Measurements from ENCODE around the gene UBR1. TPM values are rescaled to one million over a fixed set of nuclear protein-coding genes. Genes with fewer than 3 reads are reported as not detected.
A peak's percentile ranks its signal among the peaks of the same experiment; 100 is the strongest.

UBR1 gene
- polyA plus RNA-seq, 1 donor, result 18.4 TPM

- no CpG with 5 or more reads among the region's 8 CpGs for WGBS (ENCODE audit: insufficient coverage, low lambda C conversion rate)
- Histone ChIP-seq H3K27me3 (ENCODE audit: control insufficient read depth, insufficient read depth, low read length) (no peaks in the 10 kb centered on the region), H3K9me3 (ENCODE audit: control insufficient read depth, low read depth, low read length) (no peaks in the 10 kb centered on the region), H3K4me1 (ENCODE audit: control insufficient read depth, insufficient read depth, low read length) (peaks cover 4% of the 10 kb centered on the region), H3K4me3 (ENCODE audit: low read length) (no peak overlapping the region), H3K27ac (ENCODE audit: low read length) (no peak overlapping the region), H3K36me3 (ENCODE audit: control insufficient read depth, insufficient read depth, low read length) (peaks cover 10% of the 10 kb centered on the region)
- no peak for DNase-seq
Observed at GRCh38 chr15:43095708-43096347, 10.0 kb downstream of the UBR1 start.

- peak overlapping the region; percentile 54 for H3K27ac ChIP-seq (ENCODE audit: low read length)
- peaks cover 9% of the 10 kb centered on the region for H3K36me3 ChIP-seq (ENCODE audit: control insufficient read depth, insufficient read depth, low read length)
- no CpG with 5 or more reads among the region's 1 CpG for WGBS (ENCODE audit: insufficient coverage, low lambda C conversion rate)
- DNase-seq, result peak in 1 of 2 donors; percentile 25
- peaks cover 4% of the 10 kb centered on the region for H3K4me1 ChIP-seq (ENCODE audit: control insufficient read depth, insufficient read depth, low read length)
- H3K4me3 ChIP-seq (ENCODE audit: low read length), result no peak overlapping the region
- H3K27me3 ChIP-seq (ENCODE audit: control insufficient read depth, insufficient read depth, low read length), result no peaks in the 10 kb centered on the region
- no peaks in the 10 kb centered on the region for H3K9me3 ChIP-seq (ENCODE audit: control insufficient read depth, low read depth, low read length)
Observed at GRCh38 chr15:43095243-43095642, 10.6 kb downstream of the UBR1 start.

DNA sequence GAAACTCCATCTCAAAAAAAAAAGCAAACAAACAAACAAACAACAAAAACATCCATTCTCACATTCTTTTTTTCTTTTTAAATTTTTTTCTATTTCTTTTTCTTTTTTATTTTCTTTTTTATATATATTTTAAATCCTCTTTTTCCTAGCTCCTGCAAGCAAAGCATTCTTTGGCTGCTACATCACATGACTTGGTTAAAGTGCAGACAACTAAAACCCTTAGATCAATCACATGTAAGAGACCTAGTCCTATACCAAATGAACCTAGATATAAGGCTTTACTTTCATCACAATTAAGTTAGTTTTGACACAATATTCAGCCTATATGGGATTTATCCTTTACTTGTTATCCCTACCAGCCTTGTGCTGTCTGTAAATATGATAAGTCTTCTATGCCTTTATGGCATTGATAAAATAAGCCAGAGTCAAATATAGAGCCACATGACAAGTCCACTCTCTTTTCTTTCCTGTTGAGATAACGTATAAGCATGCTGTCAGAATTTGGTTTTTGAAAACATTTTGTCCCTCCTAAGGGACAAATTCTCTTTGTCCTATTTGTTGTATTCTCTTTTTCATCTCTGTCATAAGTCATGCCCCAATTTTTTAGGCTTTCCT, 11.3 kb downstream of the UBR1 start:
- Histone ChIP-seq H3K36me3 (ENCODE audit: control insufficient read depth, insufficient read depth, low read length) (peaks cover 6% of the 10 kb centered on the region), H3K4me1 (ENCODE audit: control insufficient read depth, insufficient read depth, low read length) (peaks cover 4% of the 10 kb centered on the region), H3K27ac (ENCODE audit: low read length) (peak overlapping the region; percentile 54), H3K4me3 (ENCODE audit: low read length) (no peak overlapping the region), H3K9me3 (ENCODE audit: control insufficient read depth, low read depth, low read length) (no peaks in the 10 kb centered on the region), H3K27me3 (ENCODE audit: control insufficient read depth, insufficient read depth, low read length) (no peaks in the 10 kb centered on the region)
- peak in 1 of 2 donors; percentile 62 for DNase-seq
- WGBS (ENCODE audit: insufficient coverage, low lambda C conversion rate), result 20% methylated on average over 1 of the region's 1 CpG

DNA sequence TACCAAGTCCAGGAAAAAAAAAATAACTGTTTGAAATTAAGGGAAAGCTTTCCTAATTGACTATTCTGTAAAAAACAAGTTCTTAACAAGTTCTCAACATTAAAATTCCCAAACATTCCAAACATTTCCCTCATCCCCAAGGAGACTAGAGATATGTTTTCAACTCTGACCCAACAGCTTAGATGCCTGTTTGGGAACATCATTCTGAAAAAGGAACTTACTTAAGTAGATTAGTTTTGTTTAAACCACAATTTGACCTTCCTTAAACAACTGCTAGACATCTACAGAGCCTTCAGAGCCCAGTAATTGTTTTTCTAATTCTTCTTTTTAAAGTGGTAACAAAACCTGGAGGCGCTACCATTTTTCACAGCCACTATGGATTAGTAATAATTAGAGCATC, 12.8 kb downstream of the UBR1 start:
- WGBS (ENCODE audit: insufficient coverage, low lambda C conversion rate), result no CpG with 5 or more reads among the region's 1 CpG
- Histone ChIP-seq H3K27me3 (ENCODE audit: control insufficient read depth, insufficient read depth, low read length) (no peaks in the 10 kb centered on the region), H3K4me1 (ENCODE audit: control insufficient read depth, insufficient read depth, low read length) (peaks cover 4% of the 10 kb centered on the region), H3K4me3 (ENCODE audit: low read length) (no peak overlapping the region), H3K27ac (ENCODE audit: low read length) (no peak overlapping the region), H3K36me3 (ENCODE audit: control insufficient read depth, insufficient read depth, low read length) (peaks cover 6% of the 10 kb centered on the region), H3K9me3 (ENCODE audit: control insufficient read depth, low read depth, low read length) (no peaks in the 10 kb centered on the region)
- no peak for DNase-seq

DNA sequence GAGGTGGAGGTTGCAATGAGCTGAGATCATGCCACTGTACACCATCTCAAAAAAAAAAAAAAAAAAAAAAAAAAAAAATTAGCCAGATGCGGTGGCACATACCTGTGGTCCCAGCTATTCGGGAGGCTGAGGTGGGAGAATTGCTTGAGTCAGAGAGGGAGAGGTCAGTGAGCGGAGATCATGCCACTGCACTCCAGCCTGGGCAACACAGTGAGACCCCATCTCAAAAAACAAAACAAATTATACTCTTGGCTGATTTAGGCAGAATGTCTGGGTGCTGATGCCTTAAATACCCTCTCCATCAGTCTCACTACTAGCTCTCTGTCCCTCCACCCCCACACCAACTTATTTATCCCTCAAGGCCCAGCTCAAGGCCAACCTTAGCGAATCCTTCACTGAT, 14.0 kb downstream of the UBR1 start:
- WGBS (ENCODE audit: insufficient coverage, low lambda C conversion rate), result 100% methylated on average over 1 of the region's 4 CpGs

DNA sequence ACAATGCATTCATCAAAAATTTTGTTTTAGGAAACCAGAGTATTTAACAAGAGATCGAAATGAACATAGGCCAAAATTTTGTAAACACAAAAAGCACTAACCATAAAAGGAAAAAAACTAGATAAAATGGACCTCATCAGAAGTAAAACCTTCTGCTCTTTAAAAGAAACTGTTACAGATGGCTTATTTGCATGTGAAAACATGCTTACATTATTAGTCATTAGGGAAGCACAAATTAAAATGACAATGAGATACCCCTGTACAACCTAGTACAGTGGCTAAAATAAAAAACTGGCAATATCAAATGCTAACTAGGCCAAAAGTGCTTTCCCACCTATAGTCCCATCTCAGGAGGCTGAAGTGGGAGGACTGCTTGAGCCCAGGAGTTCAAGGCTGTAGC, 19.3 kb downstream of the UBR1 start:
- Histone ChIP-seq H3K27ac (ENCODE audit: low read length) (no peak overlapping the region), H3K4me3 (ENCODE audit: low read length) (no peak overlapping the region), H3K4me1 (ENCODE audit: control insufficient read depth, insufficient read depth, low read length) (no peaks in the 10 kb centered on the region), H3K36me3 (ENCODE audit: control insufficient read depth, insufficient read depth, low read length) (peaks cover 13% of the 10 kb centered on the region), H3K27me3 (ENCODE audit: control insufficient read depth, insufficient read depth, low read length) (no peaks in the 10 kb centered on the region), H3K9me3 (ENCODE audit: control insufficient read depth, low read depth, low read length) (no peaks in the 10 kb centered on the region)
- DNase-seq, result no peak
- WGBS (ENCODE audit: insufficient coverage, low lambda C conversion rate), result 100% methylated on average over 1 of the region's 1 CpG

More for the DNA sequence above, 14.0 kb downstream of the UBR1 start:
- Histone ChIP-seq H3K9me3 (ENCODE audit: control insufficient read depth, low read depth, low read length) (no peaks in the 10 kb centered on the region), H3K27ac (ENCODE audit: low read length) (no peak overlapping the region), H3K4me1 (ENCODE audit: control insufficient read depth, insufficient read depth, low read length) (peaks cover 4% of the 10 kb centered on the region), H3K27me3 (ENCODE audit: control insufficient read depth, insufficient read depth, low read length) (no peaks in the 10 kb centered on the region), H3K36me3 (ENCODE audit: control insufficient read depth, insufficient read depth, low read length) (peaks cover 2% of the 10 kb centered on the region), H3K4me3 (ENCODE audit: low read length) (no peak overlapping the region)
- DNase-seq, result no peak

DNA sequence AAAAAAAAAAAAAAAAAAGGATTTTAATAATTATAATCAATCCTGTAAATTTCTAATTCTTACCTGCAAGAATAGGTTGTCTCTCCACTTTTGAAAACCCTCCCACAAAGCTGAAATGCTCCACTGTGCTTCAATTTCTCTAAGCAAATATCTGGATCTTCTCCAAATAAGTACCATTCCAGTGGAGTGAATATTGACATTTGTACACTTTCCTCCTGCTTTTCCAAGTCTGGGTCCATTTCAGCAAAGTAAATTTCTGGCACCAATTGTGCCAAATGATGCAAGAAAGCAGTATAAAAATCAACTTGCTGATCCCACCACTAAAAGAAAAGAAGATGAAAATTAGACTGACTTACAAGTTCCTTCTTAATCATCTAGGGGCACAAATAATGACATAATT, 19.9 kb downstream of the UBR1 start:
- DNase-seq, result no peak
- H3K27ac ChIP-seq (ENCODE audit: low read length), result no peak overlapping the region
- no peak overlapping the region for H3K4me3 ChIP-seq (ENCODE audit: low read length)
- no peaks in the 10 kb centered on the region for H3K9me3 ChIP-seq (ENCODE audit: control insufficient read depth, low read depth, low read length)
- peaks cover 18% of the 10 kb centered on the region for H3K36me3 ChIP-seq (ENCODE audit: control insufficient read depth, insufficient read depth, low read length)
- no peaks in the 10 kb centered on the region for H3K27me3 ChIP-seq (ENCODE audit: control insufficient read depth, insufficient read depth, low read length)
- H3K4me1 ChIP-seq (ENCODE audit: control insufficient read depth, insufficient read depth, low read length), result no peaks in the 10 kb centered on the region

DNA sequence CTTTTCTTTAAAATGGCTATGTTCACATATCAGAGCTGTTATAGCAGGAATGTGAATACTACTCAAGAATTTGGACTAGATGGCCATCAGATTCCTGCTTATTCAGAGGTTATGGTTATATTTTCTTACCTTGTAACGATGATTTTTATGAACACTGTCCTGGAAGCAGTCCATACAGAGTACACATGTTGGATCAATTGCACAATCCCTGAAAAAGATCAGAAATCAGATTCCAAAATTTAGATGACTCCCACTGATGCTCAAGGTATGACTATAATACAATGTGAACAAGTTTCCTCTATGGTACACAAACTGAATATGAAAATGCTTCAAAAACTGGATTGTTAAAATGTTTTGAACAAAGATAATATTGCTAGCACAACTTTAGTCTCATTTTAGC, 23.3 kb downstream of the UBR1 start:
- Histone ChIP-seq H3K9me3 (ENCODE audit: control insufficient read depth, low read depth, low read length) (no peaks in the 10 kb centered on the region), H3K27me3 (ENCODE audit: control insufficient read depth, insufficient read depth, low read length) (no peaks in the 10 kb centered on the region), H3K4me1 (ENCODE audit: control insufficient read depth, insufficient read depth, low read length) (no peaks in the 10 kb centered on the region), H3K36me3 (ENCODE audit: control insufficient read depth, insufficient read depth, low read length) (peaks cover 20% of the 10 kb centered on the region), H3K4me3 (ENCODE audit: low read length) (no peak overlapping the region), H3K27ac (ENCODE audit: low read length) (no peak overlapping the region)
- WGBS (ENCODE audit: insufficient coverage, low lambda C conversion rate), result 100% methylated on average over 1 of the region's 1 CpG
- DNase-seq, result no peak

GRCh38 chr15:43081283-43081682, 24.6 kb downstream of the UBR1 start:
- Histone ChIP-seq H3K4me1 (ENCODE audit: control insufficient read depth, insufficient read depth, low read length) (no peaks in the 10 kb centered on the region), H3K27ac (ENCODE audit: low read length) (no peak overlapping the region), H3K4me3 (ENCODE audit: low read length) (no peak overlapping the region), H3K27me3 (ENCODE audit: control insufficient read depth, insufficient read depth, low read length) (no peaks in the 10 kb centered on the region), H3K36me3 (ENCODE audit: control insufficient read depth, insufficient read depth, low read length) (peaks cover 20% of the 10 kb centered on the region), H3K9me3 (ENCODE audit: control insufficient read depth, low read depth, low read length) (peaks cover 3% of the 10 kb centered on the region)
- WGBS (ENCODE audit: insufficient coverage, low lambda C conversion rate), result no CpG with 5 or more reads among the region's 7 CpGs
- DNase-seq, result no peak

GRCh38 chr15:43071451-43071850, 34.4 kb downstream of the UBR1 start:
- no CpG with 5 or more reads among the region's 2 CpGs for WGBS (ENCODE audit: insufficient coverage, low lambda C conversion rate)
- H3K9me3 ChIP-seq (ENCODE audit: control insufficient read depth, low read depth, low read length), result peaks cover 3% of the 10 kb centered on the region
- H3K27ac ChIP-seq (ENCODE audit: low read length), result no peak overlapping the region
- peaks cover 47% of the 10 kb centered on the region for H3K36me3 ChIP-seq (ENCODE audit: control insufficient read depth, insufficient read depth, low read length)
- no peaks in the 10 kb centered on the region for H3K4me1 ChIP-seq (ENCODE audit: control insufficient read depth, insufficient read depth, low read length)
- H3K27me3 ChIP-seq (ENCODE audit: control insufficient read depth, insufficient read depth, low read length), result no peaks in the 10 kb centered on the region
- H3K4me3 ChIP-seq (ENCODE audit: low read length), result no peak overlapping the region
- DNase-seq, result no peak

DNA sequence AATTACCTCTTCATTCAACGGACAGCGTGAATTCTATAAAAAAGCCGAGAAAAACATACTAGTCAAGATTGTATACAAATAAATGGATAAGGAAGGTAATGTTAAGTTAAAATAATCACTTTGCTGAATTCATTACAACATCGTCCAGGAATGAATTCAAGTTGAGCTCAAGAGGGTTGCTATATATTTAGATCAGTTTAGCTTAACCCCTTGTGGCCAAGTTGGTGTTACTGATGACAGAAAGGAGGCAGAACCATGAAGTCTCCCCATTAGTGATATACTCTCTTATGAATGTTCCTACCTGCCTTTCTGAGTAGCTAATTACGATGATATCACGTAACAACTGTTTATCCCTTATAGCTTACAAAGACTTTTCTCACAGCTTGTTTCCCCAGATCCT, 34.9 kb downstream of the UBR1 start:
- DNase-seq, result no peak
- no peaks in the 10 kb centered on the region for H3K4me1 ChIP-seq (ENCODE audit: control insufficient read depth, insufficient read depth, low read length)
- WGBS (ENCODE audit: insufficient coverage, low lambda C conversion rate), result 100% methylated on average over 3 of the region's 6 CpGs
- H3K36me3 ChIP-seq (ENCODE audit: control insufficient read depth, insufficient read depth, low read length), result peaks cover 47% of the 10 kb centered on the region
- no peak overlapping the region for H3K4me3 ChIP-seq (ENCODE audit: low read length)
- H3K27ac ChIP-seq (ENCODE audit: low read length), result no peak overlapping the region
- H3K27me3 ChIP-seq (ENCODE audit: control insufficient read depth, insufficient read depth, low read length), result no peaks in the 10 kb centered on the region
- no peaks in the 10 kb centered on the region for H3K9me3 ChIP-seq (ENCODE audit: control insufficient read depth, low read depth, low read length)
